Measurements from ENCODE around the gene MUC20. TPM values are rescaled to one million over a fixed set of nuclear protein-coding genes. Genes with fewer than 3 reads are reported as not detected.

MUC20 gene
- total RNA-seq, 2 experiments from 2014 or later = 0.63 to 1.0 TPM

GRCh38 chr3:195750797-195751520 is 30.2 kb downstream of the MUC20 start:
- POLR2A ChIA-PET = no interaction called here
- CTCF ChIA-PET = no interaction called here

- CTCF ChIA-PET = no interaction called here
- POLR2A ChIA-PET = no interaction called here
These were observed 30.8 kb downstream of the MUC20 start for GRCh38 chr3:195751560-195751959.

DNA sequence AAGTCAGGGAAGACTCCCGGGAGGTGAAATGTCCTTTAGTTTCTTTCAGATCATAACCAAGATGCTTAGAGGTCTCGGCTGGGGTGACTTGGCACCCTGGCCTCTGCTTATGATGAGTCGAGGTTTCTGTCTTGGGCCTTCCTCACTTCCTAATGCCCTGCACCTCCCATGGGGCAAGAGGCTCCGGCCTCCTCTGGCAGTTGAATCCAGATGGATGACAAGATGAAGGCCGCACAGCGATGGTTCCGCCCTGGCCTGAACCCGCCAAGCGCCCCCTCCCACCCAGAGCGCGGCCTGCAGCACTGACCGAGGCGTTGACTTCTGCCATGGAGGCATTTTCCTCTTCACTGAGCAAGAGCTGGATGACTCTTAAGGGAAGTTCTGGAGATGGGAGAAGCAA is 31.3 kb downstream of the MUC20 start:
- CTCF ChIA-PET = no interaction called here
- POLR2A ChIA-PET = no interaction called here

DNA sequence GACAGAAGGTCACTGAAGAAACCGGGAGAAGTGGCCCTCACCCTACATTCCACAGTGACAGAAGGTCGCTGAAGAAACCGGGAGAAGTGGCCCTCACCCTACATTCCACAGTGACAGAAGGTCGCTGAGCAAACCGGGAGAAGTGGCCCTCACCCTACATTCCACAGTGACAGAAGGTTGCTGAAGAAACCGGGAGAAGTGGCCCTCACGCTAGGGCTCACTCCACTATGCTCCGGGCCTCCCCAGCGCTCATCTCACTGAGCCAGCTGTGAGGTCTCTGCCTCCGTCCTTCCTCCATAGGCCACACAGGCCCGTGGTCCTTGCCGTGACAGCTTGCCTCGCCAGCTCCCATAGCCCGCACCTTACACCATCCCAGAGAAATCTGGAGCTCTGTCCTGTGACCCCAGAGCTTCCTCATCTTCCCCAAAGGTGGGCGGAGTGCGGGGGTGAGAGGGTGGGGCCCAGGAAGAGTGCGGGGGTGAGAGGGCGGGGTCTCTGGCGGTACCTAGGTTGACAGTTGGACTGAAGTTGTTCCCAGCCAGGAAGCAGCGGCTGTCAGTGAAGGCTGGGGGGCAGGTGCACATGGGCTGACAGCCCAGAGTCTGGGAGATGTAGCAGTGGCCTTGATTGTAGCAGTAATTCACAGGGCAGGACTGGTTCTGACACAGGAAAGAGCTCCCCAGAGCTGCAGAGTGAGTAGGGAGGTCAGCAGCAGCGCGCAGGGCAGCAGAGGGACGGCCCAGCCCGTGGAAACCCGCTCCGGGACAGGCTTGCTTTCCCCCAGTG is 32.0 kb downstream of the MUC20 start:
- CTCF ChIA-PET = interaction anchor here (0.9 kb wide), 1 partner anchor 96 kb away, joined by 3 read pairs; no protein-coding TSS in a partner anchor
- POLR2A ChIA-PET = no interaction called here

DNA sequence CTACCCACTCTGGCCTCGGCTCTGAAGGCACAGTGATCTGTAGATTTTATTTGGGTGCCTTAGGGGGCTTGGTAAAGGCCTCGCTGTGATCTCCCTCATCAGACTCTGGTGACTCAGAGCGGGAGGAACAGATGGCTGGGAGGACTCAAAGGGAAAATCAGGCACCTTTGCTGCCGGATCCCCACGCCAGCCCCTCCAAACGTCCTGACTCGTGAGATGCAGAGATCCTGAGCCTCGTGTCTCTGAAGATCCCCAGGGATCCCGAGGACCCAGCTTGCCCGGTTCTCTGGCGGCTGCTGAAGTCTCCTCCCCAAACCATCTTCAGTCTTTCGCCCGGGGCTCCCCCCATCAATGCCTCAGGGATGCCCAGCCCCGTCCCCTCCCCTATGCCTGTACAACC is 32.8 kb downstream of the MUC20 start:
- ChIA-PET CTCF (interaction anchor here (0.9 kb wide), 1 partner anchor 95 kb away, joined by 3 read pairs; no protein-coding TSS in a partner anchor), POLR2A (no interaction called here)

GRCh38 chr3:195754141-195754540 is 33.4 kb downstream of the MUC20 start:
- ChIA-PET POLR2A (no interaction called here), CTCF (no interaction called here)

DNA sequence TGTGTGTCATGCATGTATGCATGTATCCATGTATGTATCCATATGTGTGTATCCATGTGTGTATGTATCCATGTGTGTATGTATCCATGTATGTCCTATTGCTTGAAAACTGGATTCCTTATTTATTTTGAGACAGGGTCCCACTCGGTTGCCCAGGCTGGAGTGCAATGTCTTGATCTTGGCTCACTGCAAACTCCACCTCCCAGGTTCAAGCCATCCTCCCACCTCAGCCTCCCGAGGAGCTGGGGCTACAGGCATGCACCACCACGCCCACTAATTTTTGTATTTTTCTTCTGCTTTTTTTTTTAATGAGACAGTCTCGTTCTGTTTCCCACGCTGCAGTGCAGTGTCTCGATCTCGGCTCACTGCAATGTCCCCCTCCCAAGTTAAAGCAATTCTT is 34.1 kb downstream of the MUC20 start:
- ChIA-PET CTCF (no interaction called here), POLR2A (no interaction called here)

- CTCF ChIA-PET = no interaction called here
These were observed 34.6 kb downstream of the MUC20 start for GRCh38 chr3:195755391-195755790.

GRCh38 chr3:195755791-195756676 is 35.3 kb downstream of the MUC20 start:
- ChIA-PET CTCF (no interaction called here), POLR2A (no interaction called here)

More at GRCh38 chr3:195755391-195755790, 34.6 kb downstream of the MUC20 start:
- POLR2A ChIA-PET = no interaction called here

- ChIA-PET CTCF (no interaction called here), POLR2A (no interaction called here)
These were observed 36.6 kb downstream of the MUC20 start for GRCh38 chr3:195757438-195757770.

DNA sequence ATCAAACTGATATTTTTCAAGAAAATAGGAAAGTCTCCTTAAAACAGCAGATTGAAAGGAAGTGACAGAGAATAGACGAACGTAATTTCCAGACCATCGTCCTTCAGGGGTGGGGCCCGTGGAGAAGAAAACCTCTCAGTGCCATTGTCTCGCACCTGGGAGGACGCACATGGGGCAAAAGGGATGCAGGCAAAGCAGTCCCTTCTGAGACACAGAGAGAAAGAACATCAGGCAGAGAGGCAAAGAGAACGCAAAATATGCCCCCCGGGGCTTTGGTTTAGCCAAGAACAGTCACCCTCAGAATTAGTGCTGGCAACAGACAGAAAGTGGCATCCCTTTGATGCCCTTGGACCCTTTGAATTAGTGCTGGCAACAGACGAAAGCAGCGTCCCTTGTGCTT is 37.0 kb downstream of the MUC20 start:
- ChIA-PET POLR2A (no interaction called here), CTCF (no interaction called here)

GRCh38 chr3:195758721-195759353 is 38.1 kb downstream of the MUC20 start:
- CTCF ChIA-PET = interaction anchor here (0.6 kb wide), 2 partner anchors 64 to 762 kb away, joined by 3 read pairs; no protein-coding TSS in a partner anchor

DNA sequence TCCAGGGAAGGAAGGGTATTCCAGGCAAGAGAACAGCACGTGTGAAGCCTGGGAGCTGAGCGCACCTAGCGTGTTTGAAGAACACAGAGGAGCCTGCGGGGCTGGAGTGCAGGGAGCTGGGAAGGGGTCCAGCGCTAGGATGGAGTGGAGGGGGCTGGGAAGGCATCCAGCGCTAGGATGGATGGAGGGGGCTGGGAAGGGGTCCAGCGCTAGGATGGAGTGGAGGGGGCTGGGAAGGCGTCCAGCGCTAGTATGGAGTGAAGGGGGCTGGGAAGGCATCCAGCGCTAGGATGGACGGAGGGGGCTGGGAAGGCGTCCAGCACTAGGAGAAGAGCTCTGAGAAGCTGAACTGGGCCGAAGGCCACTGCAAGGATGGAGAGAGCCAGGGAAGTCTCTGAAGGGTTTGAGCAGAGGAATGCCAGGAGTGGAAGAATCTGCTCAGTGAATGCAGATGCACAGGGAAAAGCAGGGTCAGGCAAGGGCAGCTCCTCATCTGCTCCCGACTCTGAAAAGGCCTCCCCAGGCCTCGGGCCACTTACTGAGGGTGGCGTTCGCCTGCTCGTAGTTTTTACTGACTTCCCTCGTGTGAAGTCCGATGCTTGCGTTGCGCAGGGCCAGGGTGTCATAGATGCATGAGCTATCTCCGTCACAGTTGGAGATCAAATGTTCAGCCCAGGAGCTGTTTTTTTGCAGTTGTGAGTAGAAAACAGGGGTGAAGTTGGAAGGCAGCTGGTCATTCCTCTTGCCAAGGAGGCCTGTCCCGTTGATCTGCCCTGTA is 39.8 kb downstream of the MUC20 start:
- ChIA-PET POLR2A (no interaction called here), CTCF (no interaction called here)

More at GRCh38 chr3:195758721-195759353, 38.1 kb downstream of the MUC20 start:
- POLR2A ChIA-PET = no interaction called here

DNA sequence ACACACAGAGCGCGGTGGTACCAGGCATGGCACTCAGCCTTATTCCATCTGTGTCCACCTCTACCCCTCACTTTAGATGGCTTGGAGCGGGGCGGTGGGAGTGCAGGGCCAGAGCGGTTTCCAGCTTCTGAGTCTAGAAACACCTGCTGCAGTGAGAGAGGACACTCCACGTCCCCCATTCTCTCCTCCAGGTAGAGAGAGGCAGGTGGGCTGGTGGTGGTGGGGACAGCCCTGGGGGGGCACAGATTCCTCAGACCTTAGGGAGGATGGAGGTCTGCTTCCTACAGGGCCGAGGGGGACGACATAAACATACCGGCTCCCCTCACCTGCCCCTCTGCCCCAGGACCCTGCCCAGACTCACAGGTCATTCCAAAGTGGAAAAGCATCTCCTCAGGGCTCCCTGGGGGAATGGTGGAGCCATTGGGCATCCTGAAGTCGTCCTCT is 40.4 kb downstream of the MUC20 start:
- CTCF ChIA-PET = no interaction called here
- POLR2A ChIA-PET = interaction anchor here (0.6 kb wide), 1 partner anchor 98 kb away, joined by 3 read pairs; no protein-coding TSS in a partner anchor

GRCh38 chr3:195761567-195762248 is 40.9 kb downstream of the MUC20 start:
- ChIA-PET POLR2A (interaction anchor here (0.6 kb wide), 1 partner anchor 98 kb away, joined by 3 read pairs; no protein-coding TSS in a partner anchor), CTCF (no interaction called here)

DNA sequence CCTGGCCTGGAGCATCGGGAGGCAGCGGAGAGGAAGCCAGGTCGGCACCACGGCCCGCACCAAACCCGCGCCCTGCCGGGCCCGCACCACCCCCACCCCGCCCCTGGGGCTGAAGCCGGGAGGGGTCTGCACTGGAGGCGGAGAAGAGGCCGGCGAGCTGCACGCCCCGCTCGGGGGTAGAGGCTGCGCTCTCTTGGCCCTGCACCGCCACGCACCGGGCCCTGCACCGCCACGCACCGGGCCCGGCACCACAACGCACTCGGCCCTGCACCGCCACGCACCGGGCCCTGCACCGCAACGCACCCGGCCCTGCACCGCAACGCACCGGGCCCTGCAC is 41.4 kb downstream of the MUC20 start:
- POLR2A ChIA-PET = no interaction called here
- CTCF ChIA-PET = no interaction called here

GRCh38 chr3:195762611-195763010 is 41.8 kb downstream of the MUC20 start:
- ChIA-PET POLR2A (no interaction called here), CTCF (no interaction called here)

GRCh38 chr3:195763076-195763830 is 42.5 kb downstream of the MUC20 start:
- CTCF ChIA-PET = no interaction called here
- POLR2A ChIA-PET = no interaction called here
